ENCODE data around the gene SYPL1. TPM values are rescaled to one million over a fixed set of nuclear protein-coding genes. Genes with fewer than 3 reads are reported as not detected.
A peak's percentile ranks its signal among the peaks of the same experiment; 100 is the strongest.

SYPL1 gene
- total and polyA plus RNA-seq, 2 experiments from 2014 or later = 94.2 to 110 TPM

- TF ChIP-seq EZH2phosphoT487 (IDR thresholded peaks at IDR 0.05; ENCODE audit: low read depth, severe bottlenecking, unreplicated experiment) = no peak
- no peak for TF ChIP-seq EZH2 (IDR thresholded peaks at IDR 0.05; ENCODE audit: borderline replicate concordance)
- H3K27ac ChIP-seq = peak overlapping the region; percentile 43
- H3K9me3 ChIP-seq (ENCODE audit: low read depth) = no peaks in the 10 kb centered on the region
- no peaks in the 10 kb centered on the region for H3K79me2 ChIP-seq
- H2AFZ ChIP-seq = no peak overlapping the region
- H3K4me3 ChIP-seq = no peak overlapping the region
- H3K4me1 ChIP-seq (ENCODE audit: insufficient read depth) = peaks cover 20% of the 10 kb centered on the region
- H3K36me3 ChIP-seq (replicated peaks; ENCODE audit: insufficient read depth, low read depth) = no peaks in the 10 kb centered on the region
- H3K27me3 ChIP-seq = no peaks in the 10 kb centered on the region
- H3K9me2 ChIP-seq (replicated peaks; ENCODE audit: insufficient read depth) = no peaks in the 10 kb centered on the region
- no peaks in the 10 kb centered on the region for H4K20me1 ChIP-seq (ENCODE audit: insufficient read depth, poor library complexity, severe bottlenecking)
- DNase-seq (ENCODE audit: low spot score) = peak; percentile 87
- WGBS (ENCODE audit: low lambda C conversion rate, missing lambda C conversion rate) = 59% methylated on average over 14 of the region's 14 CpGs
- peak overlapping the region; percentile 69 for H3K4me2 ChIP-seq
Measured at GRCh38 chr7:106064771-106065574, 47.1 kb downstream of the SYPL1 start.

GRCh38 chr7:106064316-106064715 is 47.8 kb downstream of the SYPL1 start:
- 84% methylated on average over 8 of the region's 8 CpGs for whole genome bisulfite sequencing (ENCODE audit: low lambda C conversion rate, missing lambda C conversion rate)
- no peaks in the 10 kb centered on the region for H3K9me2 ChIP-seq (replicated peaks; ENCODE audit: insufficient read depth)
- H3K36me3 ChIP-seq (replicated peaks; ENCODE audit: insufficient read depth, low read depth) = no peaks in the 10 kb centered on the region
- H3K79me2 ChIP-seq = no peaks in the 10 kb centered on the region
- no peaks in the 10 kb centered on the region for H4K20me1 ChIP-seq (ENCODE audit: insufficient read depth, poor library complexity, severe bottlenecking)
- peaks cover 20% of the 10 kb centered on the region for H3K4me1 ChIP-seq (ENCODE audit: insufficient read depth)
- H3K27ac ChIP-seq = peak overlapping the region; percentile 43
- no peak for TF ChIP-seq CTCF (IDR thresholded peaks at IDR 0.05; ENCODE audit: poor library complexity)
- TF ChIP-seq EZH2phosphoT487 (IDR thresholded peaks at IDR 0.05; ENCODE audit: low read depth, severe bottlenecking, unreplicated experiment) = no peak
- no peak for TF ChIP-seq EZH2 (IDR thresholded peaks at IDR 0.05; ENCODE audit: borderline replicate concordance)
- H2AFZ ChIP-seq = no peak overlapping the region
- no peak overlapping the region for H3K4me3 ChIP-seq
- no peaks in the 10 kb centered on the region for H3K27me3 ChIP-seq
- DNase-seq (ENCODE audit: low spot score) = no peak
- H3K9me3 ChIP-seq (ENCODE audit: low read depth) = no peaks in the 10 kb centered on the region
- H3K4me2 ChIP-seq = no peak overlapping the region

GRCh38 chr7:106063692-106064091 is 48.4 kb downstream of the SYPL1 start:
- Histone ChIP-seq H3K27ac (no peak overlapping the region), H4K20me1 (ENCODE audit: insufficient read depth, poor library complexity, severe bottlenecking) (no peaks in the 10 kb centered on the region), H3K4me1 (ENCODE audit: insufficient read depth) (peaks cover 16% of the 10 kb centered on the region), H3K9me2 (replicated peaks; ENCODE audit: insufficient read depth) (no peaks in the 10 kb centered on the region), H3K79me2 (no peaks in the 10 kb centered on the region), H3K27me3 (no peaks in the 10 kb centered on the region), H3K4me3 (no peak overlapping the region), H3K36me3 (replicated peaks; ENCODE audit: insufficient read depth, low read depth) (no peaks in the 10 kb centered on the region), H2AFZ (no peak overlapping the region), H3K4me2 (no peak overlapping the region), H3K9me3 (ENCODE audit: low read depth) (no peaks in the 10 kb centered on the region)
- TF ChIP-seq EZH2 (IDR thresholded peaks at IDR 0.05; ENCODE audit: borderline replicate concordance) = no peak
- TF ChIP-seq EZH2phosphoT487 (IDR thresholded peaks at IDR 0.05; ENCODE audit: low read depth, severe bottlenecking, unreplicated experiment) = no peak
- TF ChIP-seq CTCF (IDR thresholded peaks at IDR 0.05; ENCODE audit: poor library complexity) = no peak
- WGBS (ENCODE audit: low lambda C conversion rate, missing lambda C conversion rate) = 94% methylated on average over 2 of the region's 2 CpGs
- DNase-seq (ENCODE audit: low spot score) = no peak

GRCh38 chr7:106063024-106063423 is 49.1 kb downstream of the SYPL1 start:
- Histone ChIP-seq H3K9me2 (replicated peaks; ENCODE audit: insufficient read depth) (no peaks in the 10 kb centered on the region), H3K27ac (no peak overlapping the region), H3K36me3 (replicated peaks; ENCODE audit: insufficient read depth, low read depth) (no peaks in the 10 kb centered on the region), H4K20me1 (ENCODE audit: insufficient read depth, poor library complexity, severe bottlenecking) (no peaks in the 10 kb centered on the region), H3K4me1 (ENCODE audit: insufficient read depth) (peaks cover 19% of the 10 kb centered on the region), H3K4me2 (no peak overlapping the region), H2AFZ (no peak overlapping the region), H3K4me3 (no peak overlapping the region), H3K27me3 (no peaks in the 10 kb centered on the region), H3K79me2 (no peaks in the 10 kb centered on the region), H3K9me3 (ENCODE audit: low read depth) (no peaks in the 10 kb centered on the region)
- 94% methylated on average over 6 of the region's 6 CpGs for WGBS (ENCODE audit: low lambda C conversion rate, missing lambda C conversion rate)
- DNase-seq (ENCODE audit: low spot score) = no peak
- TF ChIP-seq CTCF (IDR thresholded peaks at IDR 0.05; ENCODE audit: poor library complexity) (no peak), EZH2phosphoT487 (IDR thresholded peaks at IDR 0.05; ENCODE audit: low read depth, severe bottlenecking, unreplicated experiment) (no peak), EZH2 (IDR thresholded peaks at IDR 0.05; ENCODE audit: borderline replicate concordance) (no peak)

Measured in hepatocyte (in vitro differentiated cells).